ENCODE measurements around the gene NAGPA.
"Not testable (repeated sequence)": the region's sequence is repeated elsewhere in the genome, so short reads cannot be mapped to it uniquely, and the experiment has no call there.

Gene NAGPA, protein sequence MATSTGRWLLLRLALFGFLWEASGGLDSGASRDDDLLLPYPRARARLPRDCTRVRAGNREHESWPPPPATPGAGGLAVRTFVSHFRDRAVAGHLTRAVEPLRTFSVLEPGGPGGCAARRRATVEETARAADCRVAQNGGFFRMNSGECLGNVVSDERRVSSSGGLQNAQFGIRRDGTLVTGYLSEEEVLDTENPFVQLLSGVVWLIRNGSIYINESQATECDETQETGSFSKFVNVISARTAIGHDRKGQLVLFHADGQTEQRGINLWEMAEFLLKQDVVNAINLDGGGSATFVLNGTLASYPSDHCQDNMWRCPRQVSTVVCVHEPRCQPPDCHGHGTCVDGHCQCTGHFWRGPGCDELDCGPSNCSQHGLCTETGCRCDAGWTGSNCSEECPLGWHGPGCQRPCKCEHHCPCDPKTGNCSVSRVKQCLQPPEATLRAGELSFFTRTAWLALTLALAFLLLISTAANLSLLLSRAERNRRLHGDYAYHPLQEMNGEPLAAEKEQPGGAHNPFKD

DNA sequence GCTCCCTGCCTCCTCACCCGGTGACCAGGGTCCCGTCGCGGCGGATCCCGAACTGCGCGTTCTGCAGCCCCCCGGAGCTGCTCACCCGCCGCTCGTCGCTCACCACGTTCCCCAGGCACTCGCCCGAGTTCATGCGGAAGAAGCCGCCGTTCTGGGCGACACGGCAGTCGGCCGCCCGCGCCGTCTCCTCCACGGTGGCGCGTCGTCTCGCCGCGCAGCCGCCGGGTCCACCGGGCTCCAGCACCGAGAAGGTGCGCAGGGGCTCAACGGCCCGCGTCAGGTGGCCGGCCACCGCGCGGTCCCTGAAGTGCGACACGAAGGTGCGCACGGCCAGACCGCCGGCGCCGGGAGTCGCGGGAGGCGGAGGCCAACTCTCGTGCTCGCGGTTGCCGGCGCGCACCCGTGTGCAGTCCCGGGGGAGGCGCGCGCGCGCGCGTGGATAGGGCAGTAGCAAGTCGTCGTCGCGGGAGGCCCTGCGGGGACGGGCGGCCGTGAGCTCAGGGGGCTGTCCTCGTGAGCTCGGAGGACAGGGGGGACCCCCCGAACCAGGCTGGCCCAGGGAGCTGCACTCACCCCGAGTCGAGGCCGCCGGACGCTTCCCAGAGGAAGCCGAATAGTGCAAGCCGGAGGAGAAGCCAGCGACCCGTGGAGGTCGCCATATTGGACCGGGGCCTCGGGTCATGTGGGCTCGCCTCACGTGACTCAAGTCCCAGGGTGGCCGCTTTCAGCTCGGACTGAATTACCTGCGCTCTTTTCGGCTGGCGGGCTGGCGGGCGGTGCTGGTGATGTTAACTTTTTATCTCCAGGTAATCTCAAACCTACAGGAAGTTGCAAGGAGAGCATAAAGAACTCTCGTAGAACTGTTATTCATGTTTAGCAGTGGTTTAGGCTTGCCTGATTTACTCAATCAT, at the start of gene NAGPA:
Gene NAGPA, minus strand, starts transcription at position 680 of the 911 bp plus-strand sequence. Its CDS starts 21 bp downstream, at position 659.
- peak; percentile 49 for FAIRE-seq
- DNase-seq (ENCODE audit: insufficient read length, low spot score): peak; percentile 92

DNA sequence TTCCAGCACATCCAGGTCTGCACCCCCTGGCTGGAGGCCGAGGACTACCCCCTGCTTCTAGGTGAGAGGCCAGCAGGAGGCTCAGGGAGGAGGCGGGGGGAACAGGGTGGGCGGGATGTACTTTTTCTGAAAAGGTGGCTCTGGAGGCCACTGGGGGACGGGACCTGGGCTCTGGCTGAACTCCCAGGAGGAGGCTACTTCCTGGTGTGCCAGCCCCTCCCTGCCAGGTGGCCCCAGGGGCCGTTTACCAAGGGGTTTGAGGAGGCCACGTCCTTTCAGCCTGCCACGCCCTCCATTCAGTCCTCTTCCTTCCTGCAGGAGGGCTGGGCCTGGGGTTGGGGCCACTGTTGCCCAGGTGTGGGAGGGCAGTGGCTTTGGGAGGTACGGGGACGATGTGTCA, 47.3 kb upstream of the NAGPA start:
- FAIRE-seq; DNase-seq (ENCODE audit: insufficient read length, low spot score): not testable (repeated sequence)

DNA sequence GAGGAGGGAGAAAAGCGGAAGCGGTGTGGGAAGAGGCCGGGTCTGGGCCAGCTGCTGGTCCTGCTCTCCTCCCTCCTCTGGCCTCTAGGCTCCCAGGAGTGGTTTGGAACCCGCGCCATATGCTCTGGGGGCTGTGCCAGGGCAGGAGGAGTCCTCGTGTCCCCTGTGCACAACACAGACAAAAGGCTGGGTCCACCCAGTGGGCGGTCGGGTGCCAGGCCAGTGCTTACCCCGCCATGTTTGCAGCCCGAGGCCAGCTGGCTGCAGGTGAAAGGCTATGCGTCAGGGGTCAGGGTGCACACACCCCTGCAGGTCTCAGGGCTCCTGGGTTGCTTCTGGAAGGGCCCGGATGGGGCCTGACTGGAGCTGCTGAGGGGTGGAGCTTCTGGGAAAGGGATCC, 46.7 kb upstream of the NAGPA start:
- FAIRE-seq; DNase-seq (ENCODE audit: insufficient read length, low spot score): not testable (repeated sequence)

DNA sequence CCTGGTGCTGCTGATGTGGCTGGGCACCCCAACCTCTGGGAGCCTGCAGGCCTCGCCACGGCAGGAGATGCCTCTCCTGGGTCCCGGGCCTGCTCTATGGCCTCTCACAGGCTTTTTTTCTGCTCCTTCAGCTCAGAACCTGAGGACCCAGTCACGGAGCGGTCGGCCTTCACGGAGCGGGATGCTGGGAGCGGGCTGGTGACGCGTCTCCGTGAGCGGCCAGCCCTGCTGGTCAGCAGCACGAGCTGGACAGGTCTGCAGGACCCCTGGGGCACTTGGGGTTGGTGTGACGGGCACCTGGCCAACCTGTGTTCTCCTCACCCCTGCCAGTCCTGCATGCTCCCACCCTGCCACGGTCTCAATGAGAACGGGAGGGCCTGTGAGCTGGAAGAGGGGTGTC, 44.9 kb upstream of the NAGPA start:
- no peak for FAIRE-seq
- no peak for DNase-seq (ENCODE audit: insufficient read length, low spot score)

DNA sequence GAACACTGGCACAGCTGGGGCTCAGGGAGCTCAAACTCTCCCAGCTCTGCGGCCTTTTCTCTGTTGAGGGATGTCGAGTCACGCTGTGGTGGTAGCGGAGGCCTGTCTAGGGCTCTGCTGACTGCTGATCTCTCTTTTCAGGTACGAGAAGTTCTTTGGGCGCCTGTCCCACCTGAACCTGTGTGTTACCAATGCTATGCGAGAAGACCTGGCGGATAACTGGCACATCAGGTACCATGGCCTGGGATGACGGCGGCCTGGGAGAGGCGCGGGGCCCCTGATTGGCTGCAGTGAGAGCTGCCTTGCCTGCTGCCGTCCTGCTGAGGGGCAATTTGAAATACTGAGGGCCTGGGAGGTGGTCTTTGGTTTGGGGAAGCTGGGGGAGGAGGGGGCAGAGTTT, 43.6 kb upstream of the NAGPA start:
- FAIRE-seq: no peak
- no peak for DNase-seq (ENCODE audit: insufficient read length, low spot score)

DNA sequence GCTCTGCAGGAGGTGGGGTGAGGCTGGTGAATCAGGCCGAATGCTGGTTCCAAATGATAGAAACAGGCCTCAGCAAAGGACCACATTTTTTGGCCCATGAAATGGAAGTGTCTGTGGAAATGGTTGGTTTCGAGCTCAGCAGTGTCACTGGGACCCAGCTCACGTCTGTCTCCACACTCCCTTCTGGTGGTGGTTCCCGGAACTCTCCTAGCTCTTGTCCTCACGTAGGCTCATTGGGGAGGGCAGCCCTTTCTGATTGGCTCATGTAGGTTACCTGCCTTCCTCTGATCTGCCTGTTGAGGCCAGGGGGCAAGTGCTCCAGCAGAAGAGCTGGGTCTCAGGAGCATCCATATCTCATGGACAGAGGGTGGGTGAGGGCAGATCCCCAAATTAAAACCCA, 41.9 kb upstream of the NAGPA start:
- FAIRE-seq (no peak), DNase-seq (ENCODE audit: insufficient read length, low spot score) (no peak)

DNA sequence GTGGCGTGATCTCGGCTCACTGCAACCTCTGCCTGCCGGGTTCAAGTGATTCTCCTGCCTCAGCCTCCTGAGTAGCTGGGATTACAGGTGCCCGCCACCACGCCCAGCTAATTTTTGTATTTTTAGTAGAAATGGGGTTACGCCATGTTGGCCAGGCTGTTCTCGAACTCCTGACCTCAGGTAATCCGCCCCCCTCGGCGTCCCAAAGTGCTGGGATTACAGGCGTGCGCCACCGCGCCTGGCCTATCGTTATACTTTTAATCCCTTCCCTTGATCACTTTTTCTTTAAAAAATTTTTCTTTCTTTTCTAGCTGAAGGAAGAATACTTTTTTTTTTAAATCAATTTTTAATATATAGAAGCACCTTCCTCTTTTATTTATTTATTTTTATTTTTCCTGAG, 40.0 kb upstream of the NAGPA start:
- not testable (repeated sequence) for FAIRE-seq; DNase-seq (ENCODE audit: insufficient read length, low spot score)

DNA sequence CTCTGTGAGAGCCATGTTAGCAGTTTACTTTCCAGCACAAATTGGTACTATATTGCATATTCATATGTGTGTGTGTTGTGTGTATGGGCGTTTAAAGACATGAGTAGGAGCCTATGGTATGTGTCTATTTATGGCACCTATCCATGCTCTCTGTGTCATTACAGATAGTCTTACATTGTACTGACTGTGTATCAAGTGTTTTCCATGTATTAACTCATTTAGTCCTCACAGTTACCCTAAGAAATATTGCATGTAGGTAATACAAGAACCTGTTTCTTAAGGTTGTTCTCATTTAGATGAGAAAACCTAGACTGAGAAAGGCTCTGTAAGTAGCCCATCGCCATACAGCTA, 39.5 kb upstream of the NAGPA start:
- FAIRE-seq: no peak
- DNase-seq (ENCODE audit: insufficient read length, low spot score): no peak

DNA sequence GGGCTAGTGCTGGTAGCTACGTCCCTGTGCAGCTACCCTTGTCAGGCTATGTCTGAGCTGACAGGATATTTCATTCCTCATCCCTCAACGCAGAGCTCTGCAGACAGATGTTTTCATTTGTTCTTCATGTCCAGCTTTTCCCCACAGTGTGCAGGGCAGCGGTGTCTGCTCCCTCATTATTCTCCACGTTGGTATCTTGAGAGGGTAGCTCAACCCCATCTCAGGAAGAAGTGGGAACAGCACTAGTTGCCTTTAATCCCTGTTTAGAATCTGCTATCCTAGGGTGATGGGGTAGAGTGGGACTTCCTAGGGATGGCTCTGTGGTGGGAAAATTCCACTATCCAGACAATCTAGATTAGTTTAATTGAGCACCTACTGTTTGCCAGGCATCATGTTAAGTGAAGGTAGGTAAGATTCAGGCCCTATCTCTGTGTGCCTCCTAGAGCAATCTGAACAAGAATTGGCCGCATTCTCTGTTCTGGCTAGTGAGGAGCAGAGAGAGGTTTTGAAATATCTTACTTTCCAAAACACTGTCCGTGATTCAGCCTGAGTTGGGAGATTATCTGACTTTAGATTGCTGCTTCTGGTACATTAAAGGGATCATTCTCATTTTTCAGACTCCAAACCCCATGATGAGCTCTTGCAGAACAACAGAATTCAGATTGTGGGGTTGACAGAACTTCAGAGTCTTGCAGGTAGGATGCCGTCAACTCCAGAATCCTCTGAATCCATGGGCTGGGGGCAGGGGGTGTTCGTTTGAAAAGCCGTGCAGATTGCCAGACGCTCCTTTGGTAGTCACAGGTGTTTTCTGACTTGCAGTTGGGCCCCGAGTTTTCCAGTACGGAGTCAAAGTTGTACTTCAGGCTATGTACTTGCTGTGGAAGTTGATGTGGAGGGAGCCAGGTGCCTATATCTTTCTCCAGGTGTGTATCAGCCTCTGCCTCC, 38.9 kb upstream of the NAGPA start:
- DNase-seq (ENCODE audit: insufficient read length, low spot score) (no peak), FAIRE-seq (no peak)

DNA sequence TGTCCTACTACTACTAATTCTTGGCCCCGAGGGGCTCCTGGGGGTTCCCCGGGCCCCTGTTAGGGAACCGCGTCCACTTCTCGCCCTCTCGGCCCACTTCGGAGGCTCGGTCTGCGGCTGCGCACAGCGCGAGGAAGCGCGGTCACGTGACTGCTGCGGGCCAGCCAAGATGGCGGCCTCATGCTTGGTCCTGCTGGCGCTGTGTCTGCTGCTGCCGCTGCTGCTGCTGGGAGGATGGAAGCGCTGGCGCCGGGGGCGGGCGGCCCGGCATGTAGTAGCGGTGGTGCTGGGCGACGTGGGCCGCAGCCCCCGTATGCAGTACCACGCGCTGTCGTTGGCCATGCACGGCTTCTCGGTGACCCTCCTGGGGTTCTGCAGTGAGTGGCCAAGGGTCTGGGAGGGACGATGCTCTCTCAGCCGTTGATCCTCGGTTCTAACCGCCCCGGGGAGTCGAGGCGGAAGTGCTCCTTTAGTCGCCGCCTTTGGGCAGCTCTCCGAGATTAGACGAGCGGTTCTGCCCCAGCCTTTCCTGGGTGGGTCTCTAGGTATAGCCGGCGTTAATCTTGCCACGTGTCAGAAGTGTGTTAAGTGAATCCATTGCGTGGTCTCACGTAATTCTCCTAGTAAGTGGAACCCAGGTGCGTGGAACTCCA, 38.1 kb upstream of the NAGPA start, which contains the start of gene ALG1:
Gene ALG1, plus strand, starts transcription at position 163 of the 653 bp plus-strand sequence. Its CDS starts 7 bp downstream, at position 170.
- DNase-seq (ENCODE audit: insufficient read length, low spot score) (peak; percentile 93), FAIRE-seq (peak; percentile 88)

DNA sequence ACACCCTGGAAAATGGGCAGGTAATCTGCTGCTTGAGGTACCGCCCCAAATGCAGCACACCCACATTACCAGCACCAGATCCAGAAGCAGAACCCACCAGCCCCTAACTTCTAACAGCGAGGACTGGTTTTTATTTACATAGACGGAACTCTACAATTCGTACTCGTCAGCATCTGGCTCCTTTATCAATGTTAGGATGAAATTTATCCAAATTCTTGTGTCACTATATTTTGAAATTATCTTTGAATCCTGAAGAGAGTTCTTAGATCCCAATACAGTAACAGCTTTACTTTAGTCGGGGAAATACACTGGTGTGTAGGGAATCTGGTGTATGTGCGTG, 37.6 kb upstream of the NAGPA start:
- DNase-seq (ENCODE audit: insufficient read length, low spot score) (no peak), FAIRE-seq (no peak)

DNA sequence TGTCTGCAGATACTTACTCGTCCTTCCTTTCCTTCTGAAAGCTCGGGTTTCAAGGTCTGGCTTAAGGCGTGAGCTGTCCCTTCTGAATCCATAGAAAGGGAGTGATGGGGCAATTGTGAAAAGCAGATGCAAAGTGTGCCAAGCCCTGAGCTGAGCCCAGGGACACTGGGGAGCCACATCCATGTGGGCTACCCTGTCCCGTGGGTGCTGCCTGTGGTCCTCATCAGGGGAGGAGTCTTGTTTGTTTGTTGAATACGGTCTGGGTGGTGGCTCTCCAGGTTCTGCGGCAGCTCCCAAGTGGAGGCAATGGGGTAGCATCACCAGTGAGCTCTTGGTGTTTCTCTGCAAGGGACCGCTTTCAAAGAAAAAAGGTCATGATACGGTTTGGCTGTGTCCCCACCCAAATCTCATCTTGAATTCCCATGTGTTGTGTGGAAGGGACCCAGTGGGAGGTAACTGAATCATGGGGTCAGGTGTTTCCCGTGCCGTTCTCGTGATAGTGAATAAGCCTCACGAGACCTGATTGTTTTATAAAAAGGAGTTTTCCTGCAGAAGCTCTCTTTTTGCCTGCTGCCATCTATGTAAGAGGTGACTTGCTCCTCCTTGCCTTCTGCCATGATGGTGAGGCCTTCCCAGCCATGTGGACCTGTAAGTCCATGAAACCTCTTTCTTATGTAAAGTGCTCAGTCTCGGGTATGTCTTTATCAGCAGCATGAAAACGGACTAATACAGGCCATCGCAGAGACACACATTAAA, 36.9 kb upstream of the NAGPA start:
- FAIRE-seq (no peak), DNase-seq (ENCODE audit: insufficient read length, low spot score) (no peak)

DNA sequence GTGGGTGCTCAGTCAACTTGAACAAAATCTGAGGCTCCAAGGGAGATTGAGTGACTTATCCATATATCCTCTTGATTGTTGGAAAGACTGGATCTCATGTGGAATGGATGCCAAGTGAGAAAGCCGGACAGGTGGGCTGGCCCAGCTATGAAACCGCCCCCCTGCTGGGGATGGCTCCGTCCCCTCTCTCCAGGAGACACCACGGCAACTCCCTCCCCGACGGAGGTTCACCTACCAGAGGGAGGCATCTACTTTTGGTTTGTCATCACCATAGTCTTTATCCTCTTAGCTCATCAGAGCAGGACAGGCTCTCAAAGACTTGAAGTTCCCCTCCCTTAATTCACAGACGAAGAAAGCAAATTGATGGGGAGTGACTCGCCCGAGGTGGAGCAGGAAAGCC, 36.1 kb upstream of the NAGPA start:
- DNase-seq (ENCODE audit: insufficient read length, low spot score): no peak
- no peak for FAIRE-seq

DNA sequence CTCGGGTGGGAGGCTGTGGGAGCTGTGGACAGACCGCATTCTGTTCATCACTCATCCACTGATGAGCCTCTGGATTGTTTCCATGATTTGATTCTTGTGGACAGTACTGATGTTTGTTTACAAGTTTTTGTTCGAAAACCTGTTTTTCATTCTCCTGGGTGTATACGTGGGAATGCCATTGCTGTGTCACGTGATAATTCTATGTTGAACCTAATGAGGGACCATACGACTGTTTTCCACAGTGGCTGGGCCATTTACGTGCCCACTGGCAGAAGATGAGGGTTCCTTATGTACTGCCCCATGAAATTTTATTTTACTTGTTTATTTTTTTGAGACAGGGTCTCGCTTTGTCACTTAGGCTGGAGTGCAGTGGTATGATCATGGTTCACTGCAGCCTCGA, 35.3 kb upstream of the NAGPA start:
- DNase-seq (ENCODE audit: insufficient read length, low spot score) (no peak), FAIRE-seq (no peak)

DNA sequence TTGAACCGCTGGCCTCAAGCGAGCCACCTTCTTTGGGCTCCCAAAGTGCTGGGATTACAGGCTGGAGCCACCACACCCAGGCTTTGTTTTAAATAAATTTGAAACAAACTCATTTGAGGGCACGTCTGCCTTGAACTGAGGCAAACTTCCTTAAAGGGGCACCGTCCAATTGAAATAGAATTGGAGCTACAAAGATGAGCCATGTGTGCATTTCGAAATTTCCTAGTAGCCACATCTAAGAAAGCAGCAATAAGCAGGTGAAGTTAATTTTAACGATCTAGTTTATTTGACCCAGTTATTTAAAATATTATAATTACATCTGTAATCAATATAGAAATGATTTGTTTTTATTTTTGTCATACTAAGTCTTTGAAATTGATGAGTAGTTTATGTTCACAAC, 32.8 kb upstream of the NAGPA start:
- no peak for FAIRE-seq

DNA sequence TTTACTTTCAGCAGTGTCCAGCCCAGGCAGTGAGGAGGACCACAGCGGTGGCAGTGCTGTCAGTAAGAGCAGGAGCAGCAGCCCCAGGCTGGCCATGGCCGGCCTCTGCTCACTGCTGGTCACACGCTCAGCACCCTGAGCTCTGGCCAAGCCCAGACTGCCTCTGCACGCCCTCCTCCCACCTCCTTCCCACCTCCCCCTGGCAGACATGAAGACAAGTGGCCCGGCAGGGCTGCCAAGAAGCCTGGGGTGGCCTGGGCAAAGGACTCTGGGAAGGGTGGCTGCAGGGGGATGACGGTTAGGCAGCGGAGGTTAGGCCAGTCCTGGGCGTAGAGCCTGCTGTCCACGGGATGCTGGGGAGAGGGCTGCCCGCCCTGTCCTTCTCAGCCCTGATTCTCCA, 32.1 kb upstream of the NAGPA start, which contains the start of gene C16orf89:
Gene C16orf89, minus strand, starts transcription at position 144 of the 400 bp plus-strand sequence. Its CDS starts 48 bp downstream, at position 96.
- FAIRE-seq (no peak), DNase-seq (ENCODE audit: insufficient read length, low spot score) (no peak)

More for the DNA sequence above, 32.8 kb upstream of the NAGPA start:
- DNase-seq (ENCODE audit: insufficient read length, low spot score): no peak

DNA sequence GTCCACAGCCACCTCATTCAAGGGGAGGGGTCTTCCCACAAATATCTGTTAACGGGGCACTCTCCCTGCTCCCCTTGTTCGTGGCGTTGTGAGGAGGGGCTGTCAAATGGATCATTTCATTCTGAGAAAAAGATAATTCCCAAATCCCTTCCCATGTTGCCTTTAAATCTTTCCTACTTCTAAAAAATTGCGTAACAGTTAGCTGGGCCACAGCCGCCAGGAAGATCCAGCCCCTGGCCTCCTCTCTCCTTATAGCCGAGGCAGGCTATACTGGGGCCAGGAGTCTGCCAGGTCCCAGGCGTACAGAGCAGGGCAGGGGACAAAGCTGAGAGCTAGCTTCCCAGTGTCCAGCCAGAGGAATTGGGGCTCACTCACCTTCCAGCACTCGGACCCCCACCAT, 31.6 kb upstream of the NAGPA start:
- FAIRE-seq (no peak), DNase-seq (ENCODE audit: insufficient read length, low spot score) (no peak)

DNA sequence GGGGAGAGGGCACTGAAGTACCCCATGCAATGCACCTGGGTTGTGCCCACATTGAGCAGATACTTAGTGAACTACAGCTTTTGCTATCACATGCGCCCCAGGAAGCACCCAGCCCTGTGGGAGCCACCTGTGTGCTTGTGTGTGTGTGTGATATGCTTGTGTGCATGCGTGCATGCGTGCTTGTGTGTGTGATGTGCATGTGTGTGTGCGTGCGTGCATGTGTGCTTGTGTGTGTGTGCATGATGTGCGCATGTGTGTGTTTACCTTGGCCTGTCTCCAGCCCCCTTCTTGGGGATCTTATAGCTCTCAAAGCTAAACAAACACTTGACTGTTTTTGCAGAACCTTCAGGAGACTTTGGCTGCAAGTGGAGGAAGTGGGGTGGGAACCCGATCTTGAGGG, 31.2 kb upstream of the NAGPA start:
- DNase-seq (ENCODE audit: insufficient read length, low spot score) (no peak), FAIRE-seq (peak; percentile 58)
